Left colon (tissue), 2 donors: ENCODE data around the gene HIPK2. TPM values are rescaled to one million over a fixed set of nuclear protein-coding genes. Genes with fewer than 3 reads are reported as not detected.
"Not testable (repeated sequence)": the region's sequence is repeated elsewhere in the genome, so short reads cannot be mapped to it uniquely, and the experiment has no call there.

Experiments used
- ATAC-seq: fragments of 200-7000 bp; cut with Tn5 transposase; one replicate; pipeline ENCODE4 v1.9.1; 2020; ENCODE audit warnings: mild to moderate bottlenecking, moderate library complexity
- DNase-seq, 2 donors: peaks; one replicate each; pipeline ENCODE4 v3.0.0-alpha.2; 2020
- intact Hi-C, 2 donors: fragments of 100-400 bp; cut with DNase I in 1 of 2; cut with micrococcal nuclease in 1 of 2; formaldehyde crosslinking; loops; one replicate each; pipeline versions ENCODE4 v1.11.2 to v1.14.0; 2022; cut with DNase I, micrococcal nuclease
- total RNA-seq, 2 donors: library from RNA; stranded (reverse); fragmentation: NEBNext Ultra II Directional; extraction: Animal tissue kit (Norgen Biotek cat#: 25700); gene quantifications; one replicate each; pipeline ENCODE4 v1.2.1, GENCODE V29; 2021
- donor health status: DM: no; HTN: no; CAD: no.
- donor health status: DM: yes; HTN: yes; CAD: no.

HIPK2 gene
- total RNA-seq, 2 donors from 2014 or later, result 36.4 to 37.8 TPM

GRCh38 chr7:139687980-139688632, 89.7 kb downstream of the HIPK2 start:
- DNase-seq (no peak), ATAC-seq (no peak)
- intact Hi-C loops, result no loop called here

- no peak for DNase-seq
- no peak for ATAC-seq
- intact Hi-C loops, result no loop called here
These were observed 90.4 kb downstream of the HIPK2 start for GRCh38 chr7:139687211-139687954.

DNA sequence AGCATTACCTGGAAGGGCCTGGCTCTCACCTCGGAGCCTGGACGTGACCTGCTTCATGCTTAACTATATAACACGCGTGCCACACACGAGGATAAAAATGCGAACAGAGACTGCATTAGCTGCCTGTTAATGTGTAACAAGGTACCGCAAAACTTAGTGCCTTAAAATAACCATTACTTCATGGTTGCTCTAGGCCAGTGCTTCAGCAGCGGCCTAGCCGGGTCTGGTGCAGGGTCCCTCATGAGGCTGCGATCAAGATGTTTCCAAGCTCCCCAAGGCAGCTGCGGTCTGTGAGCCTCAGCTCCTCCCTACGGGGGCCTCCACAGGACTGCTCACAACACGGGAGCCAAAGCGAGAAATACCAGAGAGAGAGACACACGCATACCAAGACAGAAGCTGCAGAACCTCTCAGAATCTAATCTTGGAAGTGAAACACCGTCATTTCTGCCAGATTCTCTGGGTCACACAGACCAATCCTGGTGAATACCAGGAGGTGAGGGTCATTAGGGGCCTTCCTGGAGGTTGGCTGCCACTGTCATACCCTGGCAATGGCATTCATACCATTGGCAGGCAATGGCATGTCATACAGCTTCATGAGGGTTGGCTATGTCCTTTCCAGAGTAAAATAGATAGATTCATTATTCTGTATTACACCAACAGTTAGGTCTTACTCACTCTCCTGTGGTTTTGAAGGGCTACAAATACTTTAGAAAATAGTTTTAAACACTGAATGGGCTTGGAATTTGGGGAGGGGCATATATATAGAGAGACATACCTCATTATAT, 94.5 kb downstream of the HIPK2 start:
- intact Hi-C loops, result no loop called here
- ATAC-seq (no peak), DNase-seq (no peak)

DNA sequence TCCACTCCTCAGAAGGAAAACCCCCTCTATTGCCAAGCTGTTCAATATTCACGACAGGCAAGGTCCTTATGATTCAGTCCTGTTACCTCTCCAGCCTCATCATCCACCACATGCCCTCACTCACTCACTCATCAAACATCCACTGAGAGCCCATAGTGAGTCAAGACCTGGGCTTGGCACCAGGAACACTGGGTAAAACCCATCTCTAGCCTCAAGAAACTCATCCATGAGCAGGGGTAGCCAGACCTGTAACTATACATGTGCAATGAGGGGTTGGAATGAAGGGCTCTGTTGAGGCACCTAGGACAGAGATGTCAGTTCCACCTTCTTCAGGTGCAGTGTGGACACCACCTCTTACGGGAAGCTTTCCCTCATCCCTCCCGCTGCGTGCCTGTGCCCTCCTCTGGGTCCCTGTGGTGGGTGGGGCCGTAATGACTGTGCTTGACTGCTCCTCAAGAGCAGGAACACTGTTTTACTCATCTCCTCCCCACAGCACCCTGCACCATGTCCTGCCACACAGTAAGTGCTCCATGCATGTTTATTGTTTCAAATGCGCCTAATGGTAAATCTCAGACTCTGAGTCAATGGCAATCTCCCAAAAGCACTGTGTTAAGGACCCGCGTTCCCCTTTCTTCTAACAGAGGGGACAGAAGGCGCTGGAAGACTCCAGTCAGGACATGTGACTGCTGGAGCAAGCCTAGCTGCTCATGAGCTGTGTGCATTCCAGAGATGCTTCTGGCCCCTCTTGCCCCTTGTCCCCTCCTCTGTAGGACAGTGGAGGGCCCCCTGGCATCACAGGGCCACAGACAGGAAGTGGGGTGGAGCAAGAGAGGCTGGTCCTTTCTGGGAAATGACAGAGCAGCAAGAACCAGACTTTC, 95.4 kb downstream of the HIPK2 start:
- ATAC-seq, result no peak
- DNase-seq, result no peak
- intact Hi-C loops, result no loop called here

DNA sequence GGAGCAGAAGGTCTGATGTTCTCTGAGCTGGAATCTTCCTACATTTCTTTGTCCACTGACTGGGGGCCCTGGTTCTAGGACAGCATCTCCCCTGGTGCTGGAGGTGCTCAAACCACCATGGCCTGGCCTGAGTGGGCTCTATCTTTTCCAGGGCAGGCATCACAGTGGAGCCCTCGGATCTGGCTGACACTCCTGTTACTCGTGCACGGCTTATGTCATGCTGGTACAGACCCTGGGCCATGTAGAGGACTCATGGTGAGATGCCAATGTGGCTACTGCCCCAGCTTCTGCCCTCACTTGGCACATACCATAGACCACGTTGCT, 96.0 kb downstream of the HIPK2 start:
- ATAC-seq (no peak), DNase-seq (no peak)
- intact Hi-C loops, result no loop called here

DNA sequence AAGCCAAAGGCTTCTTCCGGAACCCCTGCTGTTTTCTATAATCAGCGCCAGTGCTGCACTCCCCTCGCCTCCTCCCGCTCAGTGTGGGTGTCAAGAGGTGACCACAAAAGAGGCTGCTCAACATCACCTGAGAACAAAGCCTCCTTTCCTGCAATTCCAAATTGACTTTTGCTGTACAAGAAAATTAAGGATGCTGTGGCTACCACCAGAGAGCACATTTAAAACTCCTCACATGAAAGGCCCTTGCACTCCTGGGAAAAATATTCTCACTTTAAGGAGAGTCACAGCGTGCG, 96.4 kb downstream of the HIPK2 start:
- ATAC-seq (no peak), DNase-seq (no peak)
- intact Hi-C loops, result no loop called here

GRCh38 chr7:139680676-139681462, 96.9 kb downstream of the HIPK2 start:
- no peak for ATAC-seq
- no peak for DNase-seq
- intact Hi-C loops, result no loop called here

GRCh38 chr7:139679731-139680594, 97.8 kb downstream of the HIPK2 start:
- ATAC-seq, result no peak
- intact Hi-C loops, result no loop called here
- no peak for DNase-seq

DNA sequence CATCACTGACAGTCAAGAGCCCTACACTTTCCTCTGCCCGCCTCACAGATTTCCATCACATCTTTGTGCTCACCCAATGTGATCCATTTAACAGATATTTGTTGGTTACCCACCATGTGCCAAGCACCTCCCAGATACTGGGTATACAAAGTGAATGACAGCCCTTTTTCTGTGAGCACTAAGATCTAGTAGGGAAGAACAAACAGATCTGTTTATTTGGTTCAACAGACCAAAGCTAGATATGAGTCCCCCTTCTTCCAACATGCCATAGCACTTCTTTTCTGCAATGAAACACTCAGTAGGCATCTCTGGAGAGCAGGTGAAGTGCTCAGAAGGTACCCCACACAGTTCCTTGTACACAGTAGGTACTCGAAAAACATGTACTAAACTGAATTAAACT, 101.4 kb downstream of the HIPK2 start:
- intact Hi-C loops, result no loop called here
- ATAC-seq, result no peak
- DNase-seq, result no peak

GRCh38 chr7:139675127-139676125, 102.4 kb downstream of the HIPK2 start:
- ATAC-seq (no peak), DNase-seq (no peak)
- intact Hi-C loops, result no loop called here

DNA sequence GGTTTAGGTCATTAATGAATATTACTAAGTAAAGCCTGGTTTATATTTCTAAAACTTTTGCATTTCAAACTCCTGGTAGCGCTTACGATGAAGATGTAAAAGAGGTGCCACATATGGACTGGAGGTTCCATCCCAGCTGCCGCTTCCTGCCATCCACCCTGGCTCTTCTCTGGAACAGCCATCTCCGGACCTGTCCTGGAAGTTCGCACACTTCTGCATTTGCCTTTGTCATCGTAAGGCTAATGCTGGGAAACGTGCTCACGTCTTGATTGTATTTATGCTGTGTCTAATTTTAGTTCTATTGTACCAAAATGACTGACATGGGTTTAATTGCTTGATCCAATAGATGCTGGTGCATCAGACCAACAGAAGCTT, 103.1 kb downstream of the HIPK2 start:
- ATAC-seq, result no peak
- intact Hi-C loops, result no loop called here
- DNase-seq, result no peak

- intact Hi-C loops, result no loop called here
- ATAC-seq, result no peak
- no peak for DNase-seq
These were observed 103.5 kb downstream of the HIPK2 start for GRCh38 chr7:139674341-139674740.

DNA sequence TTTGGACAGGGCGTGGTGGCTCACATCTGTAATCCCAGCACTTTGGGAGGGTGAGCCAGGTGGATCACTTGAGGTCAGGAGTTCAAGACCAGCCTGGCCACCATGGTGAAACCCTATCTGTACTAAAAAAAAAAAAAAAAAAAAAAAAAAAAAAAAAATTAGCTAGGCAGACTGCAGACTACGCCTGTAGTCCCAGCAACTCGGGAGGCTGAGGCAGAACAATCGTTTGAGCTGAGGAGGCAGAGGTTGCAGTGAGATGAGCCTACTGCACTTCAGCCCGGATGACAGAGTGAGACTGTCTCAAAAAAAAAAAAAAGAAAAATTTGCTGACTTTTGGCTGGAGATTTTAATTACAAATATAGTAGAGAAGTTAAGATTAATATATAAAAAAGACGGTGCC, 104.0 kb downstream of the HIPK2 start:
- no peak for DNase-seq
- ATAC-seq, result no peak
- intact Hi-C loops, result no loop called here

- DNase-seq (no peak), ATAC-seq (no peak)
- intact Hi-C loops, result no loop called here
These were observed 104.6 kb downstream of the HIPK2 start for GRCh38 chr7:139673230-139673629.

GRCh38 chr7:139671967-139672366, 105.8 kb downstream of the HIPK2 start:
- intact Hi-C loops, result no loop called here
- DNase-seq, result no peak
- ATAC-seq, result peak; percentile 44

GRCh38 chr7:139670662-139671061, 107.1 kb downstream of the HIPK2 start:
- DNase-seq, ATAC-seq, intact Hi-C loops: not testable (repeated sequence)
